HepG2 (cell line): ENCODE data around the gene NFATC4. TPM values are rescaled to one million over a fixed set of nuclear protein-coding genes. Genes with fewer than 3 reads are reported as not detected.
A peak's percentile ranks its signal among the peaks of the same experiment; 100 is the strongest.

ENCODE experiments used
- CENPT ChIP-seq: sonication (generic); formaldehyde crosslinking; IDR thresholded peaks from 2 replicates; pipeline ENCODE4 v1.8.0; 2022; ENCODE audit warnings: low read depth, mild to moderate bottlenecking, moderate library complexity, missing genetic modification reagents
- CREB1 ChIP-seq, 2 experiments: fragments of 450-650 bp in 1 of 2; IDR thresholded peaks; 2 replicates each; pipeline ENCODE4 v1.6.1; 2016 to 2017; ENCODE audit warnings: control low read depth in 1 of 2, mild to moderate bottlenecking in 1 of 2, missing compliant biosample characterization in 1 of 2, missing genetic modification characterization in 1 of 2
- EED ChIP-seq: sonication (generic); formaldehyde crosslinking; IDR thresholded peaks from 2 replicates; pipeline ENCODE4 v1.5.0; 2020; ENCODE audit warnings: mild to moderate bottlenecking, missing genetic modification reagents
- HMGXB3 ChIP-seq: sonication (generic); formaldehyde crosslinking; IDR thresholded peaks from 2 replicates; pipeline ENCODE4 v1.4.0; 2020; ENCODE audit warnings: missing genetic modification reagents, borderline replicate concordance
- IKZF5 ChIP-seq: IDR thresholded peaks from 2 replicates; pipeline ENCODE4 v1.6.1; 2018; ENCODE audit warnings: missing genetic modification reagents, mild to moderate bottlenecking, missing compliant biosample characterization
- KDM5B ChIP-seq: sonication (generic); formaldehyde crosslinking; IDR thresholded peaks from 2 replicates; pipeline ENCODE4 v1.4.0; 2020; ENCODE audit warnings: missing genetic modification reagents, mild to moderate bottlenecking, borderline replicate concordance
- RBM39 ChIP-seq: fragments of 200-400 bp; formaldehyde crosslinking; IDR thresholded peaks from one replicate; pipeline ENCODE4 v1.6.1; 2018; ENCODE audit warnings: antibody characterized with exemption, mild to moderate bottlenecking, low read depth, low read length; ENCODE audit not compliant: poor library complexity, severe bottlenecking
- SKI ChIP-seq: fragments of 450-650 bp; IDR thresholded peaks from one replicate; pipeline ENCODE4 v1.6.1; 2018; ENCODE audit warnings: mild to moderate bottlenecking; ENCODE audit not compliant: partially characterized antibody
- SNAPC2 ChIP-seq: sonication (generic); formaldehyde crosslinking; IDR thresholded peaks from 2 replicates; pipeline ENCODE4 v1.8.1; 2022; ENCODE audit warnings: mild to moderate bottlenecking, missing genetic modification reagents
- SNRNP70 ChIP-seq: fragments of 200-400 bp; formaldehyde crosslinking; IDR thresholded peaks from 2 replicates; pipeline ENCODE4 v1.6.1; 2017; ENCODE audit warnings: mild to moderate bottlenecking, low read depth, low read length, moderate library complexity
- TGIF2 ChIP-seq: IDR thresholded peaks from 2 replicates; pipeline ENCODE4 v1.6.1; 2016; ENCODE audit warnings: control low read depth, missing compliant biosample characterization
- U2AF2 ChIP-seq: fragments of 200-400 bp; formaldehyde crosslinking; IDR thresholded peaks from 2 replicates; pipeline ENCODE4 v1.6.1; 2017; ENCODE audit warnings: low read depth, mild to moderate bottlenecking, low read length
- ZNF414 ChIP-seq: sonication (generic); formaldehyde crosslinking; IDR thresholded peaks from 2 replicates; pipeline ENCODE4 v1.5.0; 2020; ENCODE audit warnings: missing genetic modification reagents
- ZNF770 ChIP-seq: sonication (generic); formaldehyde crosslinking; IDR thresholded peaks from 2 replicates; pipeline ENCODE4 v1.5.0; 2020; ENCODE audit warnings: mild to moderate bottlenecking, missing genetic modification reagents
- ZSCAN20 ChIP-seq: sonication (generic); formaldehyde crosslinking; IDR thresholded peaks from 2 replicates; pipeline ENCODE4 v1.4.0; 2020; ENCODE audit warnings: missing genetic modification reagents, mild to moderate bottlenecking, borderline replicate concordance
- polyA plus RNA-seq, 8 experiments: library from polyadenylated mRNA; depleted of rRNA in 3 of 8; stranded (reverse) in 7 of 8; unstranded in 1 of 8; fragments of >200 nt; fragmentation: Illumina TruSeq in 4 of 8; extraction: Trizol in 4 of 8; gene quantifications; 2 replicates each; pipeline versions ENCODE4 v1.2.1 to v1.2.3, GENCODE V29; 2011 to 2016; ENCODE audit warnings: low read depth in 4 of 8, missing spikeins in 1 of 8, mixed read lengths in 1 of 8; ENCODE audit not compliant: insufficient read depth in 1 of 8
- total RNA-seq, 5 experiments: library from RNA; depleted of rRNA; stranded (reverse); fragments of >200 nt; fragmentation: Illumina TruSeq; extraction: Trizol; gene quantifications; 2 replicates each; pipeline ENCODE4 v1.2.3, GENCODE V29; 2016; ENCODE audit warnings: low read depth in 1 of 5
- TF ChIP-seq, protein P1 (sequence below): sonication (generic); formaldehyde crosslinking; IDR thresholded peaks from 2 replicates; pipeline ENCODE4 v1.4.0; 2020; ENCODE audit warnings: missing genetic modification reagents

The NFATC4 gene
- total and polyA plus RNA-seq, 2 of the 13 experiments (the other 11 are each of a cell fraction or from before 2014, with no cell fraction given) = 0.04 to 0.15 TPM

GRCh38 chr14:24427537-24428508 is 59.8 kb downstream of the NFATC4 start (continued):
- TF ChIP-seq HMGXB3 (CRISPR knock-in tag) = peak; percentile 74; the same call in 1 of the 2 replicates
- no peak for TF ChIP-seq CREB1 (IDR thresholded peaks at IDR 0.05)
- no peak for TF ChIP-seq CREB1 (CRISPR knock-in tag; IDR thresholded peaks at IDR 0.05)
- TF ChIP-seq KDM5B (CRISPR knock-in tag) = no peak
- TF ChIP-seq U2AF2 = no peak
- no peak for TF ChIP-seq SNRNP70
- TF ChIP-seq, protein P1, sequence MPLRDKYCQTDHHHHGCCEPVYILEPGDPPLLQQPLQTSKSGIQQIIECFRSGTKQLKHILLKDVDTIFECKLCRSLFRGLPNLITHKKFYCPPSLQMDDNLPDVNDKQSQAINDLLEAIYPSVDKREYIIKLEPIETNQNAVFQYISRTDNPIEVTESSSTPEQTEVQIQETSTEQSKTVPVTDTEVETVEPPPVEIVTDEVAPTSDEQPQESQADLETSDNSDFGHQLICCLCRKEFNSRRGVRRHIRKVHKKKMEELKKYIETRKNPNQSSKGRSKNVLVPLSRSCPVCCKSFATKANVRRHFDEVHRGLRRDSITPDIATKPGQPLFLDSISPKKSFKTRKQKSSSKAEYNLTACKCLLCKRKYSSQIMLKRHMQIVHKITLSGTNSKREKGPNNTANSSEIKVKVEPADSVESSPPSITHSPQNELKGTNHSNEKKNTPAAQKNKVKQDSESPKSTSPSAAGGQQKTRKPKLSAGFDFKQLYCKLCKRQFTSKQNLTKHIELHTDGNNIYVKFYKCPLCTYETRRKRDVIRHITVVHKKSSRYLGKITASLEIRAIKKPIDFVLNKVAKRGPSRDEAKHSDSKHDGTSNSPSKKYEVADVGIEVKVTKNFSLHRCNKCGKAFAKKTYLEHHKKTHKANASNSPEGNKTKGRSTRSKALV (CRISPR knock-in tag) = no peak
- no peak for TF ChIP-seq TGIF2
- TF ChIP-seq SKI = no peak
- TF ChIP-seq IKZF5 = peak; percentile 17; the same call in 1 of the 2 replicates
- TF ChIP-seq CENPT (CRISPR knock-in tag) = no peak
- TF ChIP-seq ZNF770 (CRISPR knock-in tag) = no peak
- peak; percentile 23; the same call in 1 of the 2 replicates for TF ChIP-seq ZNF414
- TF ChIP-seq SNAPC2 (CRISPR knock-in tag) = peak; percentile 53; the same call in 1 of the 2 replicates
- no peak for TF ChIP-seq EED (CRISPR knock-in tag)
- no peak for TF ChIP-seq ZSCAN20
- TF ChIP-seq RBM39 = peak; percentile 5
